SK-N-SH (cell line): Measurements from ENCODE around the gene DGLUCY. TPM values are rescaled to one million over a fixed set of nuclear protein-coding genes. Genes with fewer than 3 reads are reported as not detected.

ENCODE experiments used
- CTCF ChIA-PET: fragments of 300-600, 350-600 bp; formaldehyde crosslinking; extraction: SDS; loops from one replicate; lab custom pipeline; 2021; lab: Yijun Ruan, JAX
- POLR2A ChIA-PET: fragments of 350-600 bp; sonication (Branson Sonifier 250); formaldehyde crosslinking; extraction: SDS; loops from one replicate; lab custom pipeline; 2020; ENCODE audit warnings: antibody characterized with exemption, inconsistent platforms; lab: Yijun Ruan, JAX
- DNase-seq: peaks from one replicate; pipeline ENCODE4 v3.0.0; 2012
- H2AFZ ChIP-seq: fragments of 200-600 bp; sonication (generic); 2 replicates; pipeline ENCODE4 v1.8.1; 2016; ENCODE audit warnings: antibody characterized with exemption, mild to moderate bottlenecking, low read depth
- H3F3A ChIP-seq: fragments of 200-600 bp; sonication (generic); replicated peaks from 2 replicates; pipeline ENCODE3; 2016; ENCODE audit warnings: antibody characterized with exemption, mild to moderate bottlenecking; ENCODE audit not compliant: insufficient read depth
- H3K27ac ChIP-seq, 2 experiments: fragments of 200-500 bp in 1 of 2; fragments of 200-600 bp in 1 of 2; sonication (Bioruptor generic) in 1 of 2; sonication (generic), shearing (Covaris generic) in 1 of 2; 2 replicates each; pipeline versions ENCODE4 v1.5.1 to v1.6.1; 2014 to 2016; ENCODE audit warnings: low read depth in 2 of 2, inconsistent platforms in 1 of 2, low read length in 1 of 2, mild to moderate bottlenecking in 1 of 2, mixed read lengths in 1 of 2
- H3K27me3 ChIP-seq: fragments of 200-600 bp; sonication (generic), shearing (Covaris generic); 2 replicates; pipeline ENCODE4 v1.6.1; 2016; ENCODE audit warnings: mixed run types; ENCODE audit not compliant: insufficient read depth
- H3K36me3 ChIP-seq, 2 experiments: fragments of 200-500 bp in 1 of 2; fragments of 200-600 bp in 1 of 2; sonication (Bioruptor generic) in 1 of 2; sonication (generic) in 1 of 2; replicated peaks in 1 of 2; 2 replicates each; pipeline versions ENCODE3 to v1.5.1; 2014 to 2016; ENCODE audit warnings: low read length in 1 of 2, mild to moderate bottlenecking in 1 of 2; ENCODE audit not compliant: insufficient read depth in 2 of 2, control insufficient read depth in 1 of 2
- H3K4me1 ChIP-seq, 2 experiments: fragments of 200-500 bp in 1 of 2; fragments of 200-600 bp in 1 of 2; sonication (Bioruptor generic) in 1 of 2; sonication (generic), shearing (Covaris generic) in 1 of 2; 2 replicates each; pipeline versions ENCODE4 v1.5.1 to v1.6.1; 2014 to 2016; ENCODE audit warnings: low read depth in 1 of 2, low read length in 1 of 2, mixed run types in 1 of 2; ENCODE audit not compliant: insufficient read depth in 2 of 2, control insufficient read depth in 1 of 2
- H3K4me2 ChIP-seq: fragments of 200-600 bp; sonication (generic), shearing (Covaris generic); 2 replicates; pipeline ENCODE4 v1.6.1; 2017; ENCODE audit warnings: mixed run types
- H3K4me3 ChIP-seq, 2 experiments: fragments of 200-500 bp in 1 of 2; fragments of 200-600 bp in 1 of 2; sonication (Bioruptor generic) in 1 of 2; sonication (generic), shearing (Covaris generic) in 1 of 2; 2 replicates each; pipeline versions ENCODE4 v1.5.1 to v1.8.1; 2014 to 2016; ENCODE audit warnings: low read depth in 2 of 2, inconsistent platforms in 1 of 2, low read length in 1 of 2, mild to moderate bottlenecking in 1 of 2, mixed read lengths in 1 of 2, moderate library complexity in 1 of 2
- H3K79me2 ChIP-seq: fragments of 200-600 bp; sonication (generic); 2 replicates; pipeline ENCODE4 v1.8.1; 2017; ENCODE audit warnings: mild to moderate bottlenecking; ENCODE audit not compliant: insufficient read depth
- H3K9ac ChIP-seq: fragments of 200-600 bp; sonication (generic); 2 replicates; pipeline ENCODE4 v1.6.1; 2017; ENCODE audit warnings: mixed run types
- H3K9me2 ChIP-seq: fragments of 200-600 bp; sonication (generic); 2 replicates; pipeline ENCODE4 v1.6.1; 2017; ENCODE audit warnings: mixed run types
- H3K9me3 ChIP-seq: fragments of 200-600 bp; sonication (generic); 2 replicates; pipeline ENCODE4 v1.6.1; 2017; ENCODE audit warnings: mixed run types, mild to moderate bottlenecking, moderate library complexity
- H4K20me1 ChIP-seq: fragments of 200-600 bp; sonication (generic); 2 replicates; pipeline ENCODE4 v1.6.1; 2017; ENCODE audit warnings: mild to moderate bottlenecking, mixed run types; ENCODE audit not compliant: insufficient read depth
- CHD2 ChIP-seq: fragments of 150-350 bp; IDR thresholded peaks from 2 replicates; pipeline ENCODE4 v1.6.1; 2018; ENCODE audit warnings: low read length; ENCODE audit not compliant: partially characterized antibody
- EZH2phosphoT487 ChIP-seq: fragments of 200-600 bp; sonication (generic); IDR thresholded peaks from 2 replicates; pipeline ENCODE4 v1.6.1; 2017; ENCODE audit warnings: low read depth, mixed run types, mild to moderate bottlenecking, antibody characterized with exemption, moderate library complexity, borderline replicate concordance
- FOXM1 ChIP-seq: IDR thresholded peaks from 2 replicates; pipeline ENCODE4 v1.4.0; 2012; ENCODE audit warnings: low read depth, mild to moderate bottlenecking
- GATA2 ChIP-seq: sonication (generic); formaldehyde crosslinking; IDR thresholded peaks from 2 replicates; pipeline ENCODE4 v1.5.0; 2020; ENCODE audit warnings: mild to moderate bottlenecking, missing genetic modification reagents
- MXI1 ChIP-seq: IDR thresholded peaks from 2 replicates; pipeline ENCODE4 v1.6.1; 2012; ENCODE audit warnings: mild to moderate bottlenecking, low read depth, low read length, improper control_type of control experiment
- NFIC ChIP-seq: IDR thresholded peaks from 2 replicates; pipeline ENCODE4 v1.4.0; 2012; ENCODE audit warnings: borderline replicate concordance
- POLR2AphosphoS5 ChIP-seq: IDR thresholded peaks from 2 replicates; pipeline ENCODE4 v1.6.1; 2012; ENCODE audit warnings: low read depth, low read length
- SMC3 ChIP-seq: IDR thresholded peaks from 2 replicates; pipeline ENCODE4 v1.6.1; 2012; ENCODE audit warnings: low read depth, low read length, improper control_type of control experiment
- TEAD4 ChIP-seq: IDR thresholded peaks from 2 replicates; pipeline ENCODE4 v1.4.0; 2012; ENCODE audit warnings: mild to moderate bottlenecking, borderline replicate concordance; ENCODE audit not compliant: insufficient read depth
- WGBS: methylation state at CpG from one replicate; pipeline ENCODE4 v1.1.6; 2017; ENCODE audit warnings: low lambda C conversion rate; 5-methylcytosine and 5-hydroxymethylcytosine counted together
- polyA plus RNA-seq, 3 experiments: library from polyadenylated mRNA; depleted of rRNA; stranded (reverse); fragments of >200 nt; gene quantifications; 2 replicates each; pipeline ENCODE4 v1.2.3, GENCODE V29; 2012
- TF ChIP-seq, protein P1 (sequence below): IDR thresholded peaks from 2 replicates; pipeline ENCODE4; 2012
- TF ChIP-seq, protein P2 (sequence below): IDR thresholded peaks from 2 replicates; pipeline ENCODE4 v1.4.0; 2012; ENCODE audit warnings: low read depth, borderline replicate concordance

Gene DGLUCY
- polyA plus RNA-seq, 1 of the 3 experiments (the other 2 are of a cell fraction): 17.2 TPM

DNA sequence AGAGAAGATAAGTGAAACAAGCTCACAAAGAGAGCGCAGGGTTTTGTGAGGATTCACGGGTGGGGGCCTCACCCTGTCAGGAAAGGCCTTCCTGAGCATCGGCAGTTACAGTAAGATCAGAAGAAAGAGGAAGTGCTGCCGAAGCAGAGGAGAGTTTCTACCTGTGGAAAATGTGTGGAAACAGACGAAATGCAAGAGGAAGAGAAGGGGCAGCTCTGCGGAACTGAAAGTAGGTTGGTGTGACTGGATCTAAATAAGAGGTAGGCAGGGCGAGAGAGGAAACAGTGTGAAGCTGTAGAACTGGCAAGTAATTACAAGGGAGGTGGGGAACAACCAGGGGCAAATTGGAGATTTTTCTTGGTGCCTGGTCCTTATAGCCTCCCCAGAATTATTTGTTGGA lies 128.0 kb downstream of the DGLUCY start:
- H3K27ac ChIP-seq: no peak overlapping the region; a peak in 1 of 4 replicates
- DNase-seq: no peak
- ChIA-PET CTCF (interaction anchor here (1.4 to 3.2 kb wide), 2 partner anchors 64 to 338 kb away, joined by 3 to 21 read pairs; no protein-coding TSS in a partner anchor), POLR2A (no interaction called here)
- no peaks in the 10 kb centered on the region for H4K20me1 ChIP-seq
- H3K36me3 ChIP-seq: no peaks in the 10 kb centered on the region
- no peak overlapping the region for H3K9ac ChIP-seq
- no peaks in the 10 kb centered on the region for H3K27me3 ChIP-seq
- WGBS: 73% methylated on average over 7 of the region's 7 CpGs
- no peaks in the 10 kb centered on the region for H3F3A ChIP-seq
- no peak overlapping the region for H3K4me2 ChIP-seq
- TF ChIP-seq MXI1: no peak
- no peak for TF ChIP-seq FOXM1
- H3K9me3 ChIP-seq: no peaks in the 10 kb centered on the region
- no peaks in the 10 kb centered on the region for H3K79me2 ChIP-seq
- no peak overlapping the region for H3K4me3 ChIP-seq
- H3K9me2 ChIP-seq: no peaks in the 10 kb centered on the region
- peaks cover 7 to 39% of the 10 kb centered on the region in 2 experiments; a peak in 2 of 4 replicates for H3K4me1 ChIP-seq
- no peak overlapping the region for H2AFZ ChIP-seq

DNA sequence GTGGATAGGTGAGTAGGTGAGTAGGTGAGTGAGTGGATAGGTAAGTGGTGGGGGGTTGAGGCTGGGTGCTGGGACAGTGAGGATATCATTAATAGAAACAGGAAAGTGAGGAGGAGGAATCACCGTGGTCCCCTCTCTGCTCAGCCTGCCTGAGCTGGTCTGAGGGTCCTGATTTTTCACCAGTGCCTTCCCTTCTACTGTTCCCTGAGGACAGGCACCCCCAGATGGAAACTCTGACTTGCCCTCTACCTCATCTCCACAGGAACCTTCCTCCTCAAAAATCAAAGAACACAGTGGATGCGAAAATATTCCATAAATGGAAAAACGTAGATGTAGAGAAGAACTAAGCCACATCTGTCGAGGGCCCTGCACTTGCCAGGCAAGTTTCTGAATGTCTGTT lies 128.8 kb downstream of the DGLUCY start:
- Histone ChIP-seq H3F3A (no peaks in the 10 kb centered on the region), H3K4me1 (peaks cover 7 to 39% of the 10 kb centered on the region in 2 experiments; a peak in 2 of 4 replicates), H3K27ac (no peak overlapping the region)
- ChIA-PET CTCF (interaction anchor here (1.0 to 3.2 kb wide), 6 partner anchors 10 to 339 kb away, joined by 3 to 21 read pairs (median 10); no protein-coding TSS in a partner anchor), POLR2A (no interaction called here)
- no peak for TF ChIP-seq MXI1
- TF ChIP-seq, protein P1, sequence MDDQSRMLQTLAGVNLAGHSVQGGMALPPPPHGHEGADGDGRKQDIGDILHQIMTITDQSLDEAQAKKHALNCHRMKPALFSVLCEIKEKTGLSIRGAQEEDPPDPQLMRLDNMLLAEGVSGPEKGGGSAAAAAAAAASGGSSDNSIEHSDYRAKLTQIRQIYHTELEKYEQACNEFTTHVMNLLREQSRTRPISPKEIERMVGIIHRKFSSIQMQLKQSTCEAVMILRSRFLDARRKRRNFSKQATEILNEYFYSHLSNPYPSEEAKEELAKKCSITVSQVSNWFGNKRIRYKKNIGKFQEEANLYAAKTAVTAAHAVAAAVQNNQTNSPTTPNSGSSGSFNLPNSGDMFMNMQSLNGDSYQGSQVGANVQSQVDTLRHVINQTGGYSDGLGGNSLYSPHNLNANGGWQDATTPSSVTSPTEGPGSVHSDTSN: no peak
- no peak for TF ChIP-seq CHD2
- TF ChIP-seq POLR2AphosphoS5: no peak
- TF ChIP-seq GATA2 (CRISPR knock-in tag): no peak
- TF ChIP-seq SMC3: no peak
- TF ChIP-seq, protein P2, sequence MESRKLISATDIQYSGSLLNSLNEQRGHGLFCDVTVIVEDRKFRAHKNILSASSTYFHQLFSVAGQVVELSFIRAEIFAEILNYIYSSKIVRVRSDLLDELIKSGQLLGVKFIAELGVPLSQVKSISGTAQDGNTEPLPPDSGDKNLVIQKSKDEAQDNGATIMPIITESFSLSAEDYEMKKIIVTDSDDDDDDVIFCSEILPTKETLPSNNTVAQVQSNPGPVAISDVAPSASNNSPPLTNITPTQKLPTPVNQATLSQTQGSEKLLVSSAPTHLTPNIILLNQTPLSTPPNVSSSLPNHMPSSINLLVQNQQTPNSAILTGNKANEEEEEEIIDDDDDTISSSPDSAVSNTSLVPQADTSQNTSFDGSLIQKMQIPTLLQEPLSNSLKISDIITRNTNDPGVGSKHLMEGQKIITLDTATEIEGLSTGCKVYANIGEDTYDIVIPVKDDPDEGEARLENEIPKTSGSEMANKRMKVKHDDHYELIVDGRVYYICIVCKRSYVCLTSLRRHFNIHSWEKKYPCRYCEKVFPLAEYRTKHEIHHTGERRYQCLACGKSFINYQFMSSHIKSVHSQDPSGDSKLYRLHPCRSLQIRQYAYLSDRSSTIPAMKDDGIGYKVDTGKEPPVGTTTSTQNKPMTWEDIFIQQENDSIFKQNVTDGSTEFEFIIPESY: no peak
- no peak for TF ChIP-seq TEAD4
- TF ChIP-seq EZH2phosphoT487: no peak
- TF ChIP-seq NFIC: no peak
- TF ChIP-seq, all 33 proteins: peak for 0
- Histone ChIP-seq H3K9ac (no peak overlapping the region), H4K20me1 (no peaks in the 10 kb centered on the region), H3K79me2 (no peaks in the 10 kb centered on the region), H3K4me3 (no peak overlapping the region), H2AFZ (no peak overlapping the region), H3K36me3 (no peaks in the 10 kb centered on the region), H3K9me2 (no peaks in the 10 kb centered on the region), H3K27me3 (no peaks in the 10 kb centered on the region), H3K9me3 (no peaks in the 10 kb centered on the region), H3K4me2 (no peak overlapping the region)
- 74% methylated on average over 4 of the region's 4 CpGs for WGBS
- no peak for DNase-seq
